OCI-LY3 (cell line): ENCODE measurements around the gene SRPK3.

Source experiments
- H2AFZ ChIP-seq: fragments of 200-600, 300-600 bp; shearing (Covaris generic); 2 replicates; pipeline ENCODE4 v1.6.0; 2014; ENCODE audit warnings: antibody characterized with exemption, low read depth, low read length
- H3K27ac ChIP-seq: fragments of 200-600, 300-600 bp; sonication (generic); 2 replicates; pipeline ENCODE4 v1.5.1; 2014; ENCODE audit warnings: mild to moderate bottlenecking, low read length, moderate library complexity, mixed read lengths
- H3K27me3 ChIP-seq: fragments of 200-600, 300-600 bp; sonication (generic); 2 replicates; pipeline ENCODE4 v1.6.1; 2014; ENCODE audit warnings: low read depth, low read length, mixed read lengths
- H3K36me3 ChIP-seq: fragments of 200-600, 300-600 bp; sonication (generic); replicated peaks from 2 replicates; pipeline ENCODE3; 2014; ENCODE audit warnings: low read depth, low read length, mixed read lengths
- H3K4me1 ChIP-seq: fragments of 300-600, 200-600 bp; sonication (generic); 2 replicates; pipeline ENCODE4 v1.6.1; 2014; ENCODE audit warnings: low read length, mixed read lengths
- H3K4me2 ChIP-seq: fragments of 200-600, 300-600 bp; sonication (generic); 2 replicates; pipeline ENCODE4 v1.6.1; 2014; ENCODE audit warnings: low read length, mixed read lengths
- H3K4me3 ChIP-seq: fragments of 300-600, 200-600 bp; sonication (generic); 2 replicates; pipeline ENCODE4 v1.5.1; 2014; ENCODE audit warnings: antibody characterized with exemption, mild to moderate bottlenecking, low read length, moderate library complexity
- H3K79me2 ChIP-seq: fragments of 300-600, 200-600 bp; shearing (Covaris generic); 2 replicates; pipeline ENCODE4 v1.6.1; 2014; ENCODE audit warnings: mild to moderate bottlenecking, low read length, mixed read lengths
- H3K9ac ChIP-seq: fragments of 300-600, 200-600 bp; shearing (Covaris generic); 2 replicates; pipeline ENCODE4 v1.6.0; 2014; ENCODE audit warnings: mild to moderate bottlenecking, low read length, moderate library complexity
- H3K9me3 ChIP-seq: fragments of 200-600, 300-600 bp; shearing (Covaris generic); 2 replicates; pipeline ENCODE4 v1.6.1; 2014; ENCODE audit warnings: low read length, mixed read lengths; ENCODE audit not compliant: insufficient read depth
- H4K20me1 ChIP-seq: fragments of 200-600, 300-600 bp; sonication (generic); 2 replicates; pipeline ENCODE4 v1.6.1; 2016; ENCODE audit warnings: low read length, mixed read lengths; ENCODE audit not compliant: insufficient read depth
- CTCF ChIP-seq: fragments of 200-600, 300-600 bp; sonication (generic); IDR thresholded peaks from 2 replicates; pipeline ENCODE4 v1.5.1; 2014; ENCODE audit warnings: antibody characterized with exemption, low read length, low read depth
- EZH2phosphoT487 ChIP-seq: fragments of 200-600 bp; shearing (Covaris generic); IDR thresholded peaks from 2 replicates; pipeline ENCODE4 v1.6.1; 2018; ENCODE audit warnings: antibody characterized with exemption, mixed run types, low read depth

The SRPK3 gene

GRCh38 chrX:153820601-153821000, 39.8 kb downstream of the SRPK3 start:
- Histone ChIP-seq H3K79me2 (no peaks in the 10 kb centered on the region), H4K20me1 (no peaks in the 10 kb centered on the region), H3K9ac (no peak overlapping the region), H3K27me3 (peaks cover 6% of the 10 kb centered on the region), H3K4me2 (peak overlapping the region; percentile 65), H3K4me3 (peak overlapping the region; percentile 51), H2AFZ (peak overlapping the region; percentile 71; the same call in 1 of the 2 replicates), H3K36me3 (no peaks in the 10 kb centered on the region), H3K4me1 (peaks cover 12% of the 10 kb centered on the region), H3K9me3 (no peaks in the 10 kb centered on the region), H3K27ac (no peak overlapping the region)
- no peak for TF ChIP-seq EZH2phosphoT487
- TF ChIP-seq CTCF: no peak

GRCh38 chrX:153821066-153821465, 40.2 kb downstream of the SRPK3 start:
- Histone ChIP-seq H2AFZ (peak overlapping the region; percentile 71; the same call in 1 of the 2 replicates), H3K4me1 (peaks cover 12% of the 10 kb centered on the region), H3K27ac (no peak overlapping the region), H3K27me3 (peaks cover 6% of the 10 kb centered on the region), H3K4me3 (peak overlapping the region; percentile 51), H3K9me3 (no peaks in the 10 kb centered on the region), H3K79me2 (no peaks in the 10 kb centered on the region), H3K9ac (no peak overlapping the region), H3K4me2 (peak overlapping the region; percentile 65), H4K20me1 (no peaks in the 10 kb centered on the region), H3K36me3 (no peaks in the 10 kb centered on the region)
- no peak for TF ChIP-seq CTCF
- no peak for TF ChIP-seq EZH2phosphoT487

GRCh38 chrX:153824348-153824747, 43.5 kb downstream of the SRPK3 start:
- no peaks in the 10 kb centered on the region for H3K36me3 ChIP-seq
- H3K9me3 ChIP-seq: no peaks in the 10 kb centered on the region
- no peaks in the 10 kb centered on the region for H4K20me1 ChIP-seq
- no peak overlapping the region for H2AFZ ChIP-seq
- H3K27ac ChIP-seq: no peak overlapping the region
- peaks cover 6% of the 10 kb centered on the region for H3K27me3 ChIP-seq
- H3K4me3 ChIP-seq: no peak overlapping the region
- TF ChIP-seq CTCF: no peak
- TF ChIP-seq EZH2phosphoT487: no peak
- peaks cover 12% of the 10 kb centered on the region for H3K4me1 ChIP-seq
- H3K9ac ChIP-seq: no peak overlapping the region
- H3K79me2 ChIP-seq: no peaks in the 10 kb centered on the region
- no peak overlapping the region for H3K4me2 ChIP-seq

GRCh38 chrX:153825042-153825441, 44.2 kb downstream of the SRPK3 start:
- Histone ChIP-seq H3K27me3 (peaks cover 6% of the 10 kb centered on the region; the same call in 1 of the 2 replicates), H3K4me2 (no peak overlapping the region)

More at GRCh38 chrX:153825042-153825441, 44.2 kb downstream of the SRPK3 start:
- Histone ChIP-seq H3K79me2 (no peaks in the 10 kb centered on the region), H3K9me3 (no peaks in the 10 kb centered on the region), H2AFZ (no peak overlapping the region), H3K36me3 (no peaks in the 10 kb centered on the region), H3K4me3 (no peak overlapping the region), H3K27ac (no peak overlapping the region), H3K4me1 (peaks cover 12% of the 10 kb centered on the region), H4K20me1 (no peaks in the 10 kb centered on the region), H3K9ac (no peak overlapping the region)
- TF ChIP-seq EZH2phosphoT487: no peak
- no peak for TF ChIP-seq CTCF
